Testis (tissue), 3 donors: ENCODE measurements around the gene TCEAL9. TPM values are rescaled to one million over a fixed set of nuclear protein-coding genes. Genes with fewer than 3 reads are reported as not detected.
A peak's percentile ranks its signal among the peaks of the same experiment; 100 is the strongest.

Source experiments
- DNase-seq: peaks from one replicate; pipeline ENCODE4 v3.0.0-alpha.2; 2019
- H3K27ac ChIP-seq, 2 donors: fragments of 200-600 bp; sonication (generic); one replicate each; pipeline ENCODE4 v1.5.1; 2019
- H3K27me3 ChIP-seq: fragments of 200-600 bp; sonication (generic); one replicate; pipeline ENCODE4 v1.5.1; 2019
- H3K36me3 ChIP-seq: fragments of 200-600 bp; sonication (generic); one replicate; pipeline ENCODE4 v1.5.1; 2017; ENCODE audit warnings: low read depth; ENCODE audit errors: missing control alignments
- H3K4me1 ChIP-seq: fragments of 200-600 bp; sonication (generic); one replicate; pipeline ENCODE4 v1.5.1; 2019
- H3K4me3 ChIP-seq, 2 donors: fragments of 200-600 bp; sonication (generic); one replicate each; pipeline ENCODE4 v1.5.1; 2017 to 2019
- H3K9me3 ChIP-seq: fragments of 200-600 bp; sonication (generic); one replicate; pipeline ENCODE4 v1.5.1; 2017
- CTCF ChIP-seq, 3 experiments: fragments of 450-650 bp in 2 of 3; fragments of 200-600 bp in 1 of 3; sonication (generic) in 1 of 3; IDR thresholded peaks; one replicate each; pipeline ENCODE4 v1.5.1; 2016 to 2019; ENCODE audit warnings: antibody characterized with exemption in 3 of 3, mild to moderate bottlenecking in 2 of 3, moderate library complexity in 1 of 3
- POLR2A ChIP-seq: fragments of 450-650 bp; IDR thresholded peaks from one replicate; pipeline ENCODE4 v1.6.1; 2017; ENCODE audit warnings: antibody characterized with exemption, mild to moderate bottlenecking, moderate library complexity
- WGBS, 2 donors: methylation state at CpG; one replicate each; pipeline ENCODE4 v1.1.5; 2018; 5-methylcytosine and 5-hydroxymethylcytosine counted together
- intact Hi-C: fragments of 100-400 bp; cut with DNase I; formaldehyde crosslinking; loops from one replicate; pipeline ENCODE4 v1.15.1; 2023; ENCODE audit warnings: low total_unique reads
- polyA plus RNA-seq: library from polyadenylated mRNA; stranded (reverse); fragments of 350-450 nt; fragmentation: Illumina TruSeq; extraction: RNeasy Lipid Tissue Mini Kit (QIAGEN cat#74804); gene quantifications from one replicate; pipeline ENCODE4 v1.2.3, GENCODE V29; 2014; ENCODE audit warnings: low read depth, low replicate concordance; ENCODE audit not compliant: insufficient read depth
- total RNA-seq, 2 donors: library from RNA; depleted of rRNA; stranded (reverse); fragments of >200 nt; gene quantifications; one replicate each; pipeline ENCODE4 v1.2.3, GENCODE V29; 2016

Gene TCEAL9
- total and polyA plus RNA-seq, 3 donors from 2014 or later, result 74.9 to 99.7 (median 99.4) TPM

- 28 to 61% methylated on average over 2 of the region's 2 CpGs for WGBS, 2 donors
- Histone ChIP-seq H3K4me1 (no peaks in the 10 kb centered on the region), H3K36me3 (no peaks in the 10 kb centered on the region), H3K4me3 (no peak overlapping the region), H3K27me3 (no peaks in the 10 kb centered on the region), H3K27ac (peak overlapping the region in 1 of 2 donors; percentile 45), H3K9me3 (no peaks in the 10 kb centered on the region)
- intact Hi-C loops, result no loop called here
- no peak for DNase-seq
- TF ChIP-seq POLR2A (no peak), CTCF (IDR thresholded peaks at IDR 0.05) (no peak)
These were observed 4.6 kb downstream of the TCEAL9 start for GRCh38 chrX:103360916-103361315.

- no peak overlapping the region for H3K4me3 ChIP-seq
- H3K36me3 ChIP-seq, result no peaks in the 10 kb centered on the region
- 33 to 43% methylated on average over 1 of the region's 1 CpG for whole genome bisulfite sequencing, 2 donors
- H3K9me3 ChIP-seq, result no peaks in the 10 kb centered on the region
- intact Hi-C loops, result no loop called here
- no peaks in the 10 kb centered on the region for H3K27me3 ChIP-seq
- DNase-seq, result no peak
- H3K4me1 ChIP-seq, result no peaks in the 10 kb centered on the region
- TF ChIP-seq CTCF (IDR thresholded peaks at IDR 0.05) (no peak), POLR2A (no peak)
- H3K27ac ChIP-seq, result peak overlapping the region in 1 of 2 donors; percentile 41
These were observed 5.5 kb downstream of the TCEAL9 start for GRCh38 chrX:103361798-103362197.

GRCh38 chrX:103362474-103362873 lies 6.2 kb downstream of the TCEAL9 start:
- Histone ChIP-seq H3K9me3 (no peaks in the 10 kb centered on the region), H3K36me3 (no peaks in the 10 kb centered on the region), H3K4me3 (no peak overlapping the region), H3K27me3 (no peaks in the 10 kb centered on the region), H3K27ac (peak overlapping the region; percentile 39 to 41), H3K4me1 (no peaks in the 10 kb centered on the region)
- no peak for TF ChIP-seq CTCF (IDR thresholded peaks at IDR 0.05)
- TF ChIP-seq POLR2A, result no peak
- intact Hi-C loops, result no loop called here
- 35 to 36% methylated on average over 1 of the region's 1 CpG for WGBS, 2 donors
- no peak for DNase-seq

- Histone ChIP-seq H3K9me3 (no peaks in the 10 kb centered on the region), H3K27ac (peak overlapping the region in 1 of 2 donors; percentile 39), H3K4me1 (no peaks in the 10 kb centered on the region), H3K36me3 (no peaks in the 10 kb centered on the region), H3K4me3 (no peak overlapping the region), H3K27me3 (no peaks in the 10 kb centered on the region)
- 91 to 93% methylated on average over 2 of the region's 2 CpGs for WGBS, 2 donors
- TF ChIP-seq POLR2A, result no peak
- intact Hi-C loops, result no loop called here
- no peak for DNase-seq
These were observed 6.7 kb downstream of the TCEAL9 start for GRCh38 chrX:103363046-103363445.

- Histone ChIP-seq H3K36me3 (no peaks in the 10 kb centered on the region), H3K9me3 (no peaks in the 10 kb centered on the region), H3K27ac (no peak overlapping the region), H3K4me1 (no peaks in the 10 kb centered on the region), H3K27me3 (no peaks in the 10 kb centered on the region), H3K4me3 (no peak overlapping the region)
- 40% methylated on average over 1 of the region's 1 CpG; no CpG with 5 or more reads in 1 of the 2 donors for WGBS, 2 donors
- no peak for TF ChIP-seq POLR2A
- no peak for TF ChIP-seq CTCF (IDR thresholded peaks at IDR 0.05)
- intact Hi-C loops, result no loop called here
- DNase-seq, result no peak
These were observed 11.2 kb downstream of the TCEAL9 start for GRCh38 chrX:103367502-103367901.
